ENCODE data around the gene RNF41.

Gene RNF41

GRCh38 chr12:56242986-56243385 lies 21.3 kb upstream of the RNF41 start:
- no peak for DNase-seq

- DNase-seq: no peak
These were observed 19.9 kb upstream of the RNF41 start for GRCh38 chr12:56241424-56242303.

- DNase-seq: no peak
These were observed 15.8 kb upstream of the RNF41 start for GRCh38 chr12:56237552-56237951.

GRCh38 chr12:56236985-56237384 lies 15.3 kb upstream of the RNF41 start:
- no peak for DNase-seq

- no peak for DNase-seq
These were observed 14.4 kb upstream of the RNF41 start for GRCh38 chr12:56236091-56236490.

GRCh38 chr12:56234746-56235436 lies 13.2 kb upstream of the RNF41 start:
- DNase-seq: no peak

- no peak for DNase-seq
These were observed 9.5 kb upstream of the RNF41 start for GRCh38 chr12:56231184-56231582.

- no peak for DNase-seq
These were observed 8.9 kb upstream of the RNF41 start for GRCh38 chr12:56230432-56231183.

- no peak for DNase-seq
These were observed 8.3 kb upstream of the RNF41 start, which contains the start of gene SLC39A5 for GRCh38 chr12:56229916-56230431. TSS of gene SLC39A5 (plus strand) at chr12:56230051. CDS start at chr12:56231275, 1,224 bp downstream.

GRCh38 chr12:56229082-56229481 lies 7.4 kb upstream of the RNF41 start:
- DNase-seq: no peak

GRCh38 chr12:56224954-56225353 lies 3.2 kb upstream of the RNF41 start:
- DNase-seq: no peak

- peak; percentile 96 for DNase-seq
These were observed 2.5 kb upstream of the RNF41 start, which contains the start of gene NABP2 for GRCh38 chr12:56224102-56224701. TSS of gene NABP2 (plus strand) at chr12:56224342. CDS start at chr12:56224857, 515 bp downstream.

- DNase-seq: no peak
These were observed 1.9 kb upstream of the RNF41 start for GRCh38 chr12:56223571-56224101.

- no peak for DNase-seq
These were observed 791 bp upstream of the RNF41 start for GRCh38 chr12:56222531-56222895.

- no peak for DNase-seq
These were observed 428 bp downstream of the RNF41 start for GRCh38 chr12:56221232-56221756.

GRCh38 chr12:56220611-56221231 lies 1.0 kb downstream of the RNF41 start:
- DNase-seq: peak; percentile 85

- no peak for DNase-seq
These were observed 1.9 kb downstream of the RNF41 start for GRCh38 chr12:56219840-56220239.

- DNase-seq: no peak
These were observed 5.3 kb downstream of the RNF41 start for GRCh38 chr12:56216461-56216860.

- no peak for DNase-seq
These were observed 7.8 kb downstream of the RNF41 start for GRCh38 chr12:56213878-56214277.

- no peak for DNase-seq
These were observed 9.4 kb downstream of the RNF41 start for GRCh38 chr12:56212361-56212760.

GRCh38 chr12:56208006-56208405 lies 13.7 kb downstream of the RNF41 start:
- DNase-seq: no peak

Data from inflammatory macrophage treated with lipopolysaccharide for 4 hours (primary cell).